22Rv1 (cell line): Measurements from ENCODE around the gene RPLP2.

Source experiments
- H3K27ac ChIP-seq: fragments of 450-650 bp; 2 replicates; pipeline ENCODE4 v1.5.1; 2017
- CTCF ChIP-seq: fragments of 450-650 bp; IDR thresholded peaks from 2 replicates; pipeline ENCODE4 v1.5.1; 2017; ENCODE audit warnings: mild to moderate bottlenecking
- ZFX ChIP-seq: fragments of 450-650 bp; IDR thresholded peaks from 2 replicates; pipeline ENCODE4 v1.6.1; 2017; ENCODE audit warnings: antibody characterized with exemption, borderline replicate concordance

RPLP2 gene

GRCh38 chr11:794013-794765 is 15.6 kb upstream of the RPLP2 start:
- TF ChIP-seq ZFX, result no peak
- no peak for TF ChIP-seq CTCF
- H3K27ac ChIP-seq, result no peak overlapping the region

- H3K27ac ChIP-seq, result no peak overlapping the region
- TF ChIP-seq ZFX, result no peak
- TF ChIP-seq CTCF, result no peak
Observed at GRCh38 chr11:794766-795633, 14.8 kb upstream of the RPLP2 start.

- peak overlapping the region; percentile 82 for H3K27ac ChIP-seq
- TF ChIP-seq ZFX (no peak), CTCF (no peak)
Observed at GRCh38 chr11:795634-796564, 13.9 kb upstream of the RPLP2 start.

GRCh38 chr11:796565-797295 is 13.0 kb upstream of the RPLP2 start:
- no peak for TF ChIP-seq CTCF
- TF ChIP-seq ZFX, result no peak
- H3K27ac ChIP-seq, result peak overlapping the region; percentile 82

- no peak for TF ChIP-seq CTCF
- no peak for TF ChIP-seq ZFX
- H3K27ac ChIP-seq, result peak overlapping the region; percentile 82
Observed at GRCh38 chr11:797296-798092, 12.3 kb upstream of the RPLP2 start.
